Gastrocnemius medialis (tissue), 4 donors: Measurements from ENCODE around the gene SESN3. TPM values are rescaled to one million over a fixed set of nuclear protein-coding genes. Genes with fewer than 3 reads are reported as not detected.

Experiments
- ATAC-seq, 2 donors: fragments of 150-250 bp; one replicate each; pipeline ENCODE4 v1.9.1; 2016
- DNase-seq, 2 donors: peaks; one replicate each; pipeline ENCODE4 v3.0.0-alpha.2; 2019
- H3K27ac ChIP-seq, 4 donors: fragments of 200-600 bp; sonication (generic); 1 replicate in 1 of 4; 2 replicates in 3 of 4; pipeline ENCODE4 v1.5.1; 2016 to 2018; ENCODE audit warnings: mild to moderate bottlenecking in 2 of 4, moderate library complexity in 1 of 4
- H3K27me3 ChIP-seq, 3 donors: fragments of 200-600 bp; sonication (generic) in 2 of 3; 1 replicate in 1 of 3; 2 replicates in 2 of 3; pipeline versions ENCODE4 v1.5.1 to v1.6.0; 2016 to 2019; ENCODE audit warnings: mild to moderate bottlenecking in 1 of 3, moderate library complexity in 1 of 3
- H3K36me3 ChIP-seq, 2 donors: fragments of 200-600 bp; sonication (generic) in 1 of 2; one replicate each; pipeline ENCODE4 v1.5.1; 2017 to 2018
- H3K4me1 ChIP-seq, 2 donors: fragments of 200-600 bp; sonication (generic) in 1 of 2; one replicate each; pipeline ENCODE4 v1.5.1; 2016 to 2017; ENCODE audit warnings: mild to moderate bottlenecking in 2 of 2
- H3K4me3 ChIP-seq, 4 donors: fragments of 200-600 bp; sonication (generic) in 3 of 4; 1 replicate in 1 of 4; 2 replicates in 3 of 4; pipeline ENCODE4 v1.5.1; 2016 to 2019; ENCODE audit warnings: mild to moderate bottlenecking in 2 of 4
- H3K9me3 ChIP-seq, 3 donors: fragments of 200-600 bp; sonication (generic) in 2 of 3; 1 replicate in 1 of 3; 2 replicates in 2 of 3; pipeline ENCODE4 v1.5.1; 2016 to 2019
- POLR2A ChIP-seq, 2 donors: fragments of 450-650 bp; IDR thresholded peaks; one replicate each; pipeline ENCODE4 v1.6.1; 2017; ENCODE audit warnings: antibody characterized with exemption in 2 of 2, mild to moderate bottlenecking in 2 of 2, moderate library complexity in 2 of 2
- in situ Hi-C, 4 donors: fragments of 200-750 bp; cut with MboI; loops; one replicate each; pipeline versions ENCODE4 v1.15.0 to v1.8.0; 2017; ENCODE audit warnings: low sequenced_read_pairs in 4 of 4
- intact Hi-C: fragments of 100-400 bp; cut with DNase I; formaldehyde crosslinking; loops from one replicate; pipeline ENCODE4 v1.15.1; 2023; ENCODE audit warnings: low total_unique reads
- total RNA-seq, 4 donors: library from RNA; depleted of rRNA; stranded (reverse); fragments of >200 nt; gene quantifications; one replicate each; pipeline versions ENCODE4 v1.1.0 to v1.2.3, GENCODE V29; 2016
- TF ChIP-seq, protein P1 (sequence below), 5 experiments: fragments of 450-650 bp in 3 of 5; fragments of 200-600 bp in 2 of 5; sonication (generic) in 2 of 5; IDR thresholded peaks in 4 of 5; conservative IDR thresholded peaks in 1 of 5; 1 replicate in 4 of 5; 2 replicates in 1 of 5; pipeline ENCODE4 v1.5.1; 2016 to 2019; ENCODE audit warnings: antibody characterized with exemption in 5 of 5, mild to moderate bottlenecking in 3 of 5, moderate library complexity in 3 of 5

Gene SESN3
- total RNA-seq, 4 donors from 2014 or later = 6.0 to 10.8 (median 7.8) TPM

DNA sequence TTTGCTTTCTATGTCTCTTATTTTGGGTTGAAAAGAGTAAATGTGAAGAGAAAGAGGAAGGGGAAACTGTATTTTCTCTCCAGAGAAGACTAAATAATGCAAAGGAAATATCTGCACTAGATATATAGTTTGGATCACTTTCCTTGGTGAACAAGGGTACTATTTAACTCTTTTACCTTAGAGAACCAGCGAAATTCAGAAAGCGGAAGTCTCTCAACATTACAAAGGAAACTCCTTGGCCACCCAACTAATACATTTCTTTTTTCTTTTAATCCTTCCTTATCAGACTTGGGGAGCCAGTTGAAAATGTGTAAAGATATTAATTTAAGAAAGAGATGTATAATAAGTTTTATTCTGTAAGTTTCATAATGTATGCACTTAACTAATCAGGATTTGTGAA lies 64.2 kb downstream of the SESN3 start:
- ATAC-seq (no peak), DNase-seq (no peak)
- intact Hi-C loops (no loop called here), in situ Hi-C loops (loop anchor here in 1 of 4 donors (10.0 to 25.0 kb wide), 2 partner anchors 371 to 538 kb away; no protein-coding TSS in a partner anchor)
- H3K9me3 ChIP-seq = no peaks in the 10 kb centered on the region
- TF ChIP-seq, protein P1, sequence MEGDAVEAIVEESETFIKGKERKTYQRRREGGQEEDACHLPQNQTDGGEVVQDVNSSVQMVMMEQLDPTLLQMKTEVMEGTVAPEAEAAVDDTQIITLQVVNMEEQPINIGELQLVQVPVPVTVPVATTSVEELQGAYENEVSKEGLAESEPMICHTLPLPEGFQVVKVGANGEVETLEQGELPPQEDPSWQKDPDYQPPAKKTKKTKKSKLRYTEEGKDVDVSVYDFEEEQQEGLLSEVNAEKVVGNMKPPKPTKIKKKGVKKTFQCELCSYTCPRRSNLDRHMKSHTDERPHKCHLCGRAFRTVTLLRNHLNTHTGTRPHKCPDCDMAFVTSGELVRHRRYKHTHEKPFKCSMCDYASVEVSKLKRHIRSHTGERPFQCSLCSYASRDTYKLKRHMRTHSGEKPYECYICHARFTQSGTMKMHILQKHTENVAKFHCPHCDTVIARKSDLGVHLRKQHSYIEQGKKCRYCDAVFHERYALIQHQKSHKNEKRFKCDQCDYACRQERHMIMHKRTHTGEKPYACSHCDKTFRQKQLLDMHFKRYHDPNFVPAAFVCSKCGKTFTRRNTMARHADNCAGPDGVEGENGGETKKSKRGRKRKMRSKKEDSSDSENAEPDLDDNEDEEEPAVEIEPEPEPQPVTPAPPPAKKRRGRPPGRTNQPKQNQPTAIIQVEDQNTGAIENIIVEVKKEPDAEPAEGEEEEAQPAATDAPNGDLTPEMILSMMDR (IDR thresholded peaks at IDR 0.05 in 4 of 5, conservative IDR thresholded peaks at IDR 0.05 in 1 of 5) = no peak
- no peak for TF ChIP-seq POLR2A (IDR thresholded peaks at IDR 0.05)
- H3K4me3 ChIP-seq = no peak overlapping the region
- H3K4me1 ChIP-seq = peaks cover 0 to 7% of the 10 kb centered on the region in 2 donors
- no peaks in the 10 kb centered on the region for H3K36me3 ChIP-seq
- no peaks in the 10 kb centered on the region for H3K27me3 ChIP-seq
- no peak overlapping the region for H3K27ac ChIP-seq

DNA sequence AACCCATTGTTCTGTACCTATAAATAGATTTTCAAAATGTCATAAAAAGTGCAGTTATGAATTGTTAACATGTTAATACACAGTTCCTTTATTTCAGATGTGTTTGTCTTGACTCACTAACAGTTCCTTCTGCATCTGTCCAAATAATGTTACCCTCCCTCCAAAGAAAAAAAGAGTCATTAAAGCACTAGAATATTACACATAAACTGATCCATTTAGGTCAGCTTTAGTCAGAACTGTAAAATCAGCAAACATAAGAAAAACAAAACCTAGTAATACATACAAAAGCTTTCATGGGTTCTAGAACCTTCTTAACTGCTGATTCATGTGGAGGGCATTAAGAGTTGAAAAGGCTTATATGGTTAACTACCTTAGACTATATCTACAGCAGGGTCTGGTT lies 65.4 kb downstream of the SESN3 start:
- no peak for ATAC-seq
- in situ Hi-C loops = loop anchor here in 1 of 4 donors (10.0 to 25.0 kb wide), 2 partner anchors 372 to 539 kb away; no protein-coding TSS in a partner anchor
- H3K9me3 ChIP-seq = no peaks in the 10 kb centered on the region
- H3K36me3 ChIP-seq = no peaks in the 10 kb centered on the region
- no peaks in the 10 kb centered on the region for H3K27me3 ChIP-seq
- intact Hi-C loops = no loop called here
- no peak for TF ChIP-seq POLR2A (IDR thresholded peaks at IDR 0.05)
- TF ChIP-seq, protein P1 (IDR thresholded peaks at IDR 0.05 in 4 of 5, conservative IDR thresholded peaks at IDR 0.05 in 1 of 5) = no peak
- no peak overlapping the region for H3K4me3 ChIP-seq
- H3K27ac ChIP-seq = no peak overlapping the region
- peaks cover 3 to 14% of the 10 kb centered on the region in 2 donors for H3K4me1 ChIP-seq
- DNase-seq = no peak

DNA sequence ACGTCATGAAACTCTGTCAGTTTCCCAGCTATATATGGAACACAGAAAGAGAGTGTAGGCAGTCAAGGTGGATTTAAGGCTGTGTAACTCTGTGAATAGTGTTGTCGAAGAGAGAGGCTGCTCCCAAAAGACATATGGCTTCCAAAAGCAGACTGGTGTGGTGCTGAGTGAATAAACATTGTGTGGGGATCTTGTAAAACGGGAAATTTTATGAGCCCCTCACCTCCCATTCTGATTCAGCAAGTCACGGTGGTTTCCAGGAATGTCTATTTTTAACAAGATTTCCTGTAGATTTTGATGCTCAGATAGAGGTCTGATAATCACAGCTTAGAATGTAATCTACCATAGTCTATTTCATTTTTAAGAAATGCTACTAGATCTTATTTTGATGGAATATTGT lies 67.9 kb downstream of the SESN3 start:
- Histone ChIP-seq H3K4me1 (peaks cover 3 to 6% of the 10 kb centered on the region in 2 donors), H3K9me3 (no peaks in the 10 kb centered on the region), H3K36me3 (no peaks in the 10 kb centered on the region), H3K4me3 (no peak overlapping the region), H3K27ac (no peak overlapping the region), H3K27me3 (no peaks in the 10 kb centered on the region)
- intact Hi-C loops = no loop called here
- no peak for TF ChIP-seq POLR2A (IDR thresholded peaks at IDR 0.05)
- TF ChIP-seq, protein P1 (IDR thresholded peaks at IDR 0.05 in 4 of 5, conservative IDR thresholded peaks at IDR 0.05 in 1 of 5) = no peak
- ATAC-seq (no peak), DNase-seq (no peak)
- in situ Hi-C loops = loop anchor here in 2 of 4 donors (5.0 to 25.0 kb wide), 3 partner anchors 374 to 599 kb away; no protein-coding TSS in a partner anchor

DNA sequence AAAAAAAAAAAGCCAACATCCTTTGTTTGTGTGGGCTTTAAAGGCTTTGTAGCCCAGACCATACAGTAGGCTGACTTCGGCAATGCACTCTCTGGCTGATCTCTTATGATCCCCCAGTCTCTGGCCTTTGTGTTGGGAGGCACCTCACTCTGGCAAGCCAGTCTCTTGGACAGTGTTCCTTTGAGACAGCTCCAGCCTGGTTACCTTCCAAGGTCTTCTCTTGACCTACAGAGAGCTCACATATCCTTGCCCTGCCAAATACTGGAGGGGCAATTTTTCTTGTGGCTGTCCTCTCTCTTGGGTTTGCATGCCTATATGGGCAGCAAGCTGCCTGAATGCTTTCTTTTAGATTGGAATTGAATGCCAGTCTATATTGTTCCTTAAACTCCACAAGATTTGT lies 69.8 kb downstream of the SESN3 start:
- in situ Hi-C loops (loop anchor here in 2 of 4 donors (5.0 to 25.0 kb wide), 3 partner anchors 376 to 601 kb away; no protein-coding TSS in a partner anchor), intact Hi-C loops (no loop called here)
- Histone ChIP-seq H3K4me3 (no peak overlapping the region), H3K36me3 (no peaks in the 10 kb centered on the region), H3K4me1 (peaks cover 16 to 17% of the 10 kb centered on the region in 2 donors), H3K27me3 (no peaks in the 10 kb centered on the region), H3K27ac (no peak overlapping the region), H3K9me3 (no peaks in the 10 kb centered on the region)
- no peak for ATAC-seq
- DNase-seq = no peak
- TF ChIP-seq POLR2A (IDR thresholded peaks at IDR 0.05) = no peak
- TF ChIP-seq, protein P1 (IDR thresholded peaks at IDR 0.05 in 4 of 5, conservative IDR thresholded peaks at IDR 0.05 in 1 of 5) = no peak

DNA sequence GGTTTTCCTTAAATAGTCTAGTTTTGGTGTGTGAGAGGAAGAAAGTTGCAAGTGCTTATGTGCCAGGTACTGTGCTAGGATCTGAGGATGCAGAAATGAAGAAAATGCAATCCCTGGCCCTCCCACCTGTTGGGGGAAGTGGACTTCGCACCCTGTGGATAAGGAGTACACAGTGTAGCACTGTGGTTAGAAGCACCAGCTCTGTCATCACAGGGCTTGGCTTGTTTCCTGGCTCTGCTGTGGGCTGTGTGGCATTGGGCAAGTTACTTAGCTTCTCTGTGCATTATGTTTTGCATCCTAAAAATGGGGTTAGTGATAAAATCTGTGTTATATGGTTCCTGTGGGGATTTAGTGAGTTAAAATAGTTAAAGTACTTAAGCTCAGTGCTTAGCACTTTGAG lies 73.2 kb downstream of the SESN3 start:
- intact Hi-C loops (no loop called here), in situ Hi-C loops (loop anchor here in 3 of 4 donors (10.0 to 25.0 kb wide), 3 partner anchors 379 to 607 kb away; no protein-coding TSS in a partner anchor)
- TF ChIP-seq, protein P1 (IDR thresholded peaks at IDR 0.05 in 4 of 5, conservative IDR thresholded peaks at IDR 0.05 in 1 of 5) = no peak
- TF ChIP-seq POLR2A (IDR thresholded peaks at IDR 0.05) = no peak
- no peak overlapping the region for H3K27ac ChIP-seq
- H3K27me3 ChIP-seq = no peaks in the 10 kb centered on the region
- DNase-seq (no peak), ATAC-seq (no peak)
- H3K36me3 ChIP-seq = no peaks in the 10 kb centered on the region
- H3K9me3 ChIP-seq = no peaks in the 10 kb centered on the region
- H3K4me3 ChIP-seq = no peak overlapping the region
- peaks cover 16 to 17% of the 10 kb centered on the region in 2 donors for H3K4me1 ChIP-seq
